Endothelial cell of umbilical vein (primary cell): ENCODE measurements around the gene PLIN5. TPM values are rescaled to one million over a fixed set of nuclear protein-coding genes. Genes with fewer than 3 reads are reported as not detected.

Experiments
- BruUV-seq: library from RNA; stranded (reverse); fragments of 400-500 nt; replicated peaks from 2 replicates; lab custom pipeline; 2021; lab: Mats Ljungman, UMichigan
- CTCF ChIA-PET: fragments of 300-600, 350-600 bp; sonication (Branson Sonifier 250); formaldehyde crosslinking; loops from one replicate; lab custom pipeline; 2021; ENCODE audit warnings: antibody characterized with exemption, inconsistent platforms; lab: Charles Lee
- POLR2A ChIA-PET: fragments of 300-600, 350-600 bp; sonication (Branson Sonifier 250); formaldehyde crosslinking; loops from one replicate; lab custom pipeline; 2021; ENCODE audit warnings: antibody characterized with exemption, inconsistent platforms; lab: Charles Lee
- DNase-seq: peaks from one replicate; pipeline ENCODE4 v3.0.0-alpha.2; 2011; ENCODE audit warnings: low read depth, low spot score
- FAIRE-seq: peaks from 2 replicates; lab custom pipeline; 2011; peaks lifted over from hg19 to GRCh38; lab: Jason Lieb, UNC
- H2AFZ ChIP-seq: 2 replicates; pipeline ENCODE4 v1.6.0; 2012; ENCODE audit warnings: low read depth, low read length, control low read depth, inconsistent platforms
- H3K27ac ChIP-seq: 2 replicates; pipeline ENCODE4 v1.5.1; 2011; ENCODE audit warnings: low read depth, mild to moderate bottlenecking, control low read depth, low read length, moderate library complexity; ENCODE audit not compliant: insufficient read depth
- H3K27me3 ChIP-seq, 2 experiments: 2 replicates each; pipeline versions ENCODE4 v1.6.0 to v1.6.1; 2011; ENCODE audit warnings: low read length in 2 of 2, mixed read lengths in 1 of 2; ENCODE audit not compliant: control insufficient read depth in 2 of 2, insufficient read depth in 2 of 2
- H3K36me3 ChIP-seq, 2 experiments: 2 replicates in 1 of 2; 3 replicates in 1 of 2; pipeline ENCODE4 v1.5.1; 2011; ENCODE audit warnings: low read length in 2 of 2, mild to moderate bottlenecking in 1 of 2, moderate library complexity in 1 of 2; ENCODE audit not compliant: control insufficient read depth in 2 of 2, insufficient read depth in 2 of 2; ENCODE audit errors: extremely low read depth in 1 of 2
- H3K4me1 ChIP-seq: 3 replicates; pipeline ENCODE4 v1.5.1; 2011; ENCODE audit warnings: mild to moderate bottlenecking, low read length; ENCODE audit not compliant: control insufficient read depth, insufficient read depth; ENCODE audit errors: extremely low read depth
- H3K4me2 ChIP-seq: 2 replicates; pipeline ENCODE4 v1.6.1; 2011; ENCODE audit warnings: low read length, control low read depth, mixed read lengths; ENCODE audit not compliant: insufficient read depth
- H3K4me3 ChIP-seq, 3 experiments: fragments of 200-600 bp in 1 of 3; sonication (generic), shearing (Covaris generic) in 1 of 3; replicated peaks in 1 of 3; 2 replicates each; pipeline ENCODE4 v1.5.1; 2011 to 2016; ENCODE audit warnings: control low read depth in 3 of 3, low read length in 3 of 3, mild to moderate bottlenecking in 2 of 3, inconsistent platforms in 1 of 3, low read depth in 1 of 3, moderate library complexity in 1 of 3; ENCODE audit not compliant: insufficient read depth in 1 of 3
- H3K79me2 ChIP-seq: 2 replicates; pipeline ENCODE4 v1.6.0; 2012; ENCODE audit warnings: low read length, inconsistent platforms; ENCODE audit not compliant: control insufficient read depth, insufficient read depth
- H3K9ac ChIP-seq: replicated peaks from 2 replicates; pipeline ENCODE3; 2011; ENCODE audit warnings: low read length, control low read depth; ENCODE audit not compliant: insufficient read depth; ENCODE audit errors: extremely low read depth
- H3K9me1 ChIP-seq: replicated peaks from 3 replicates; pipeline ENCODE4 v1.6.0; 2011; ENCODE audit warnings: mild to moderate bottlenecking, low read length; ENCODE audit not compliant: control insufficient read depth, insufficient read depth; ENCODE audit errors: extremely low read depth
- H3K9me3 ChIP-seq: replicated peaks from 2 replicates; pipeline ENCODE4 v1.5.1; 2012; ENCODE audit warnings: low read length, inconsistent platforms; ENCODE audit not compliant: control insufficient read depth, insufficient read depth
- H4K20me1 ChIP-seq: replicated peaks from 2 replicates; pipeline ENCODE3; 2011; ENCODE audit warnings: mild to moderate bottlenecking, low read length; ENCODE audit not compliant: control insufficient read depth, insufficient read depth; ENCODE audit errors: extremely low read depth
- EZH2 ChIP-seq: IDR thresholded peaks from 2 replicates; pipeline ENCODE4 v1.6.1; 2012; ENCODE audit warnings: borderline replicate concordance, low read depth, mild to moderate bottlenecking, moderate library complexity, low read length, inconsistent platforms; ENCODE audit not compliant: severe bottlenecking
- FOS ChIP-seq: IDR thresholded peaks from 2 replicates; pipeline ENCODE4 v1.6.1; 2011; ENCODE audit warnings: mild to moderate bottlenecking, low read length, moderate library complexity, borderline replicate concordance; ENCODE audit not compliant: insufficient read depth
- GATA2 ChIP-seq: IDR thresholded peaks from 2 replicates; pipeline ENCODE4 v1.7.0; 2011; ENCODE audit warnings: low read depth, mild to moderate bottlenecking, moderate library complexity, mixed read lengths, low read length; ENCODE audit not compliant: insufficient read length, insufficient read depth
- JUN ChIP-seq: IDR thresholded peaks from 2 replicates; pipeline ENCODE4 v1.6.1; 2011; ENCODE audit warnings: borderline replicate concordance, low read depth; ENCODE audit not compliant: insufficient read length, insufficient read depth
- MYC ChIP-seq: IDR thresholded peaks from one replicate; pipeline ENCODE4 v1.6.1; 2011; ENCODE audit warnings: mild to moderate bottlenecking, low read depth, low read length
- POLR2A ChIP-seq: IDR thresholded peaks from 2 replicates; pipeline ENCODE4 v1.6.1; 2012; ENCODE audit warnings: low read depth, mild to moderate bottlenecking, control low read depth, low read length
- POLR2AphosphoS5 ChIP-seq: IDR thresholded peaks from 2 replicates; pipeline ENCODE4 v1.6.1; 2012; ENCODE audit warnings: low read depth, mild to moderate bottlenecking, control low read depth, low read length, moderate library complexity; ENCODE audit not compliant: insufficient read depth
- dilution Hi-C: fragments of 300-500 bp; cut with MboI; formaldehyde crosslinking; loops from one replicate; pipeline ENCODE4 v1.15.0; 2019; ENCODE audit warnings: low sequenced_read_pairs; ENCODE audit not compliant: extremely low pct_ligation_motif_present
- intact Hi-C: fragments of 100-400 bp; cut with micrococcal nuclease; formaldehyde crosslinking; loops from one replicate; pipeline ENCODE4 v1.10.0; 2022
- polyA plus RNA-seq, 4 experiments: library from polyadenylated mRNA; depleted of rRNA in 3 of 4; stranded (reverse) in 3 of 4; unstranded in 1 of 4; fragments of >200 nt; gene quantifications; 2 replicates each; pipeline versions ENCODE4 v1.2.1 to v1.2.3, GENCODE V29; 2011 to 2012; ENCODE audit warnings: missing spikeins in 1 of 4
- total RNA-seq: library from RNA; stranded (reverse); gene quantifications from 2 replicates; pipeline ENCODE4 v1.2.3, GENCODE V29; 2021
- TF ChIP-seq, protein P1 (sequence below), 2 donors: IDR thresholded peaks; 1 replicate in 1 of 2; 2 replicates in 1 of 2; pipeline ENCODE4 v1.5.1; 2011; ENCODE audit warnings: low read length in 2 of 2, mild to moderate bottlenecking in 2 of 2, moderate library complexity in 2 of 2, control low read depth in 1 of 2, inconsistent platforms in 1 of 2, low read depth in 1 of 2; ENCODE audit not compliant: insufficient read depth in 1 of 2; ENCODE audit errors: extremely low read depth in 1 of 2
- TF ChIP-seq, protein P2 (sequence below): IDR thresholded peaks from 2 replicates; pipeline ENCODE4 v1.6.1; 2011; ENCODE audit not compliant: insufficient read depth, insufficient read length

The PLIN5 gene
- total and polyA plus RNA-seq, 2 donors (not counting 3 experiments of a cell fraction or from before 2014, with no cell fraction given), result 0.17 to 0.24 TPM

DNA sequence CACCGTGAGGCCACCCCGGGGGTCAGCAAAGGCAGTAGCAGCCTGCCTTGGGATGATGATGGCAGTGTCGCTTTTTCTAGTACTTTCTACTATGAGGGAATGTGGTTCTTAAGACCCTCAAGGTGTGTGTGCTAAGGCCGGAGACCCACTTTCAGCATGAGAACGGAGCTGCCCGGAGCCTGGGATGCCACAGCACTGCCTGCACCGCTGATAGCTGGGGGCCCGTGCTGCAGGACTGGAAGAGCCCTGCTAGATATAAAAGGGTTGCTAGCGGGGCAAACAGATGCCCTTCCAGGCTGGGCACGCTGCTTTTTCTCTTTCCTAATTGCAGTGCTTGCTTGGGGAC, 31.2 kb downstream of the PLIN5 start:
- ChIA-PET CTCF (interaction anchor here (1.7 to 1.9 kb wide), 2 partner anchors 20 to 21 kb away, joined by 7 to 11 read pairs; no protein-coding TSS in a partner anchor), POLR2A (no interaction called here)
- DNase-seq (no peak), FAIRE-seq (no peak)
- TF ChIP-seq, protein P1, sequence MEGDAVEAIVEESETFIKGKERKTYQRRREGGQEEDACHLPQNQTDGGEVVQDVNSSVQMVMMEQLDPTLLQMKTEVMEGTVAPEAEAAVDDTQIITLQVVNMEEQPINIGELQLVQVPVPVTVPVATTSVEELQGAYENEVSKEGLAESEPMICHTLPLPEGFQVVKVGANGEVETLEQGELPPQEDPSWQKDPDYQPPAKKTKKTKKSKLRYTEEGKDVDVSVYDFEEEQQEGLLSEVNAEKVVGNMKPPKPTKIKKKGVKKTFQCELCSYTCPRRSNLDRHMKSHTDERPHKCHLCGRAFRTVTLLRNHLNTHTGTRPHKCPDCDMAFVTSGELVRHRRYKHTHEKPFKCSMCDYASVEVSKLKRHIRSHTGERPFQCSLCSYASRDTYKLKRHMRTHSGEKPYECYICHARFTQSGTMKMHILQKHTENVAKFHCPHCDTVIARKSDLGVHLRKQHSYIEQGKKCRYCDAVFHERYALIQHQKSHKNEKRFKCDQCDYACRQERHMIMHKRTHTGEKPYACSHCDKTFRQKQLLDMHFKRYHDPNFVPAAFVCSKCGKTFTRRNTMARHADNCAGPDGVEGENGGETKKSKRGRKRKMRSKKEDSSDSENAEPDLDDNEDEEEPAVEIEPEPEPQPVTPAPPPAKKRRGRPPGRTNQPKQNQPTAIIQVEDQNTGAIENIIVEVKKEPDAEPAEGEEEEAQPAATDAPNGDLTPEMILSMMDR (IDR thresholded peaks at IDR 0.05; ENCODE audit: extremely low read depth in 1 of 2, insufficient read depth in 1 of 2, low read depth in 1 of 2, low read length in 2 of 2), result no peak
- TF ChIP-seq JUN (no peak), GATA2 (no peak), POLR2AphosphoS5 (no peak), POLR2A (no peak), FOS (no peak), EZH2 (no peak), MYC (no peak)
- TF ChIP-seq, protein P2, sequence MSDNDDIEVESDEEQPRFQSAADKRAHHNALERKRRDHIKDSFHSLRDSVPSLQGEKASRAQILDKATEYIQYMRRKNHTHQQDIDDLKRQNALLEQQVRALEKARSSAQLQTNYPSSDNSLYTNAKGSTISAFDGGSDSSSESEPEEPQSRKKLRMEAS, result no peak
- no TSS peak for BruUV-seq
- peaks cover 10% of the 10 kb centered on the region for H3K4me1 ChIP-seq
- H2AFZ ChIP-seq, result no peak overlapping the region
- no peaks in the 10 kb centered on the region for H4K20me1 ChIP-seq
- no peak overlapping the region for H3K4me2 ChIP-seq
- intact Hi-C loops (no loop called here), dilution Hi-C loops (no loop called here)
- no peaks in the 10 kb centered on the region for H3K9me3 ChIP-seq
- H3K36me3 ChIP-seq, result peaks cover 5 to 24% of the 10 kb centered on the region in 2 experiments
- no peaks in the 10 kb centered on the region for H3K9me1 ChIP-seq
- no peaks in the 10 kb centered on the region for H3K27me3 ChIP-seq
- no peak overlapping the region for H3K4me3 ChIP-seq
- no peak overlapping the region for H3K27ac ChIP-seq
- no peaks in the 10 kb centered on the region for H3K79me2 ChIP-seq
- no peak overlapping the region for H3K9ac ChIP-seq
